GM12801 (cell line): ENCODE data around the gene STX19.

ENCODE experiments used
- CTCF ChIP-seq: IDR thresholded peaks from one replicate; pipeline ENCODE4 v1.5.1; 2011; ENCODE audit warnings: control low read depth; ENCODE audit not compliant: insufficient read length; ENCODE audit errors: extremely low read depth

STX19 gene

GRCh38 chr3:94028093-94028837 is at the start of gene STX19:
TSS of gene STX19 (minus strand) at chr3:94028597. CDS start at chr3:94015269, 13,328 bp downstream.
- TF ChIP-seq CTCF, result no peak

DNA sequence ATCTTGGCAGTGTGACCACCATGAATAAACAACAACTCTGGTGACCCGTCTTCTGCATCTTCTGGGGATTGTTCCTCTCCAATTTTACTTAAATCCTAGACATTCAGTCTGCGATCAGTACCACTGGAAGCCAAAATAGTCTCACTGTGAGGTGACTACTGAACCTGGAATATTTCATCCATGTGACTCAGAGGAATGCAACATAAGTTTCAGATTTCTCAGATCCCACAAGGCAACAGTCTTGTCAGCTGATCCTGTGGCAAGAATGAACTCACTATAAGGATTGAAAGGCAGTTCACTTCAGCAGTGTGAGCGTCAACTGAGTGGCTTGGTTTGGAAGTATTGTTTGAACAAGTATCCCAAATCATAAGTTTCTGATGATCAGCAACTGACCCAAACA is 47.7 kb upstream of the STX19 start:
- TF ChIP-seq CTCF, result no peak

DNA sequence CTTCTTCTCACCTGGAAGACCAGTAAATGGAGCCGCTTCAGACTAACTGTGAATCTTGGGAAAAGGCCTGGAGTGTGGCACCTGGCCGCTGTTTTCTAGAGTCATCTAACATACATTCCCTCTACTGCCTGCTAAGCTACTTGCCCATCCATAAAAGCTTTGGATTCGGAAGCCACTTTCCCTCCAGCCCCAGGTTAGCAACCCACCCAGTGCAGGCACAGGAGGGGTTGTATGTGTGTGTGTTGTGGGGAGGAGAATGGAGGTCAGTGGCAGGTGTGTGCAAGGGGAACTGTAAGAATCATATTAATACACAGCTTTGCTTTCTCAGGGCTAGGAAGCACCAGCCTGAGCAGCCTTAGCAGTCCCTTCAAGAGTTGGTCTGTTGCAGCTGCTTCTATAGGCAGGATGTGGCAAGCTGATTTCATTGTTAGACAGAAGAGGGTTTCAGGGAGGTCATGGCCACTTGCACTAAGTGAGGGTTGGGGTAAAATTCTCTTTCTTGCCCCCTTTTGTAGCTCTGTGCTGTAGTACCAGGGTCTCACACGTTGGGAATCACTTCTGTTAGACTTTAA is 43.4 kb upstream of the STX19 start:
- no peak for TF ChIP-seq CTCF

- no peak for TF ChIP-seq CTCF
These were observed 42.0 kb upstream of the STX19 start for GRCh38 chr3:94070341-94070911.

GRCh38 chr3:94069194-94069813 is 40.9 kb upstream of the STX19 start:
- no peak for TF ChIP-seq CTCF

DNA sequence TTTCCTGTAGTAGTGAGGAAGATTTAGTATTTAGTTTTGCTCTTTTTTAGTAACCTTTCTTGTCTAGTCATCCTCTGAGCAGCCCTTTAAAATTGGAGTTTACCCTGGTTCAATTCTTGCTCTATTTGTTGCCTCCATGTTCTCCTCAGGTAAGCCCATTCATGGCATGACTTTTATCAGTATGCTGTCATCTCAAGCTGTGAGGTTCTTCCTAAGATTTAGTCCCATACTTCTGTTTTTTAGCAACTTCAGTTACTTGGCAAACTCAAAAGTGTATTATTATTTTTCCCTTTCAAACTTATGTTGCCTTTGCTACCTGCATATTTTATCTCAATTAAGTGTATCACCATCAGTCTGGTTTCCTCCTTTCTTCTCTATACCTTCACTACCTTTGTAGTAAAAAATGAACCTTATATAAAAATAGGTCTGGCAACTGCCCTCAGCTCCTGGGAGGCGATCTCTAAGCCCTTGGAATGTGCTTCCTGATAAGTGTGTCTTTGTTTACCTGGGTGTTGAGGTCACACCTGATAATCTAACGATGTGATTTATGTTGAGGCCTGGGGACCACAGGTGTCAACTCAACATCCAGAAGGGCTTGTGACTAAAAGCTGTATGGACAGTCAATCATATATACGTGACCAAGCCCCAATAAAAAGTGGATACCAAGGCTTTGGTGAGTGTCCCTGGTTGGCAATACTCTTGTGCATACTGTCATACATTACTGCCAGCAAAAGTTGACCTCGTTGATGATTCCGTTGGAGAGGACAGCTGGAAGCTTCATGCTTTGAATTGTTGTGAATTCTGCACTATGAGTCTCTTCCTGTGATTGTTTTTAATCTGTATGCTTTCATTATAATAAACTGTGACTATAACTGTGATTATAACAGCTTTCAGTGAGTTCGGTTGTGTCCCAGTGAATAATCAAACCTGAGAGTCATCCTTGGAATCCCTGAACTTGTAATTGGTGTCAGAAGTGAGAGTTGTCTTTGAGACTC is 38.4 kb upstream of the STX19 start:
- TF ChIP-seq CTCF, result no peak
